ENCODE results near the gene CDKAL1. TPM values are rescaled to one million over a fixed set of nuclear protein-coding genes. Genes with fewer than 3 reads are reported as not detected.

CDKAL1 gene
- total and polyA plus RNA-seq, 2 of the 8 experiments (the other 6 are each of a cell fraction or from before 2014, with no cell fraction given) = 8.4 to 24.6 TPM

- FAIRE-seq (no peak), DNase-seq (ENCODE audit: low read depth in 1 of 2, low spot score in 2 of 2) (no peak)
- no peaks in the 10 kb centered on the region for H3K79me1 ChIP-seq (ENCODE audit: low read depth, low read length)
- no peak overlapping the region for H4K5ac ChIP-seq (ENCODE audit: insufficient read length, low read depth, low read length)
- no peak overlapping the region for H3K14ac ChIP-seq (ENCODE audit: insufficient read length)
- H3K4ac ChIP-seq (replicated peaks; ENCODE audit: insufficient read length, low read depth, low read length) = no peak overlapping the region
- H3K27ac ChIP-seq (ENCODE audit: low read depth, low read length) = no peak overlapping the region
- H3K23ac ChIP-seq (ENCODE audit: insufficient read length) = no peak overlapping the region
- ChIA-PET CTCF (ENCODE audit: partially characterized antibody) (interaction anchor here (0.6 kb wide), 1 partner anchor 897 kb away, joined by 4 read pairs; no protein-coding TSS in a partner anchor), POLR2A (ENCODE audit: partially characterized antibody) (no interaction called here)
- WGBS, 2 experiments (ENCODE audit: extremely low coverage in 1 of 2, insufficient coverage in 1 of 2, insufficient read length in 1 of 2, insufficient replicate concordance in 2 of 2, low coverage in 1 of 2, low lambda C conversion rate in 2 of 2, missing lambda C conversion rate in 1 of 2) = 81% methylated on average over 2 of the region's 2 CpGs; no CpG with 5 or more reads in 1 of the 2 experiments
- H3K9ac ChIP-seq (replicated peaks in 1 of 4; ENCODE audit: extremely low read depth in 1 of 4, low read depth in 3 of 4, low read length in 3 of 4) = no peak overlapping the region
- H3K9me3 ChIP-seq (ENCODE audit: insufficient read depth in 2 of 2, low read depth in 1 of 2, low read length in 1 of 2) = no peaks in the 10 kb centered on the region
- no peak overlapping the region for H4K8ac ChIP-seq (ENCODE audit: extremely low read depth, insufficient read depth, low read length)
- no peak overlapping the region for H2BK15ac ChIP-seq (ENCODE audit: low read length)
- H2BK12ac ChIP-seq (ENCODE audit: low read depth, low read length) = no peak overlapping the region
- H4K91ac ChIP-seq (replicated peaks; ENCODE audit: insufficient read length, low read length) = no peak overlapping the region
- H3K4me3 ChIP-seq (ENCODE audit: extremely low read depth in 1 of 4, insufficient read depth in 2 of 4, low read depth in 3 of 4, low read length in 4 of 4) = no peak overlapping the region
- H3K23me2 ChIP-seq (ENCODE audit: low read depth, low read length) = no peaks in the 10 kb centered on the region
- no peak overlapping the region for H2BK120ac ChIP-seq (replicated peaks; ENCODE audit: low read depth, low read length)
- H3K4me2 ChIP-seq (ENCODE audit: insufficient read depth in 1 of 2, low read depth in 2 of 2, low read length in 2 of 2) = no peak overlapping the region
- no peak overlapping the region for H2BK5ac ChIP-seq (ENCODE audit: low read depth, low read length)
- peaks cover 0 to 2% of the 10 kb centered on the region in 2 experiments; a peak in 1 of 4 replicates for H3K79me2 ChIP-seq (ENCODE audit: control insufficient read depth in 1 of 2, insufficient read depth in 2 of 2, low read length in 2 of 2)
- H3K27me3 ChIP-seq (replicated peaks in 1 of 4; ENCODE audit: control insufficient read depth in 3 of 4, extremely low read depth in 1 of 4, insufficient read depth in 3 of 4, low read length in 3 of 4) = no peaks in the 10 kb centered on the region
- no peak overlapping the region for H2AFZ ChIP-seq (ENCODE audit: low read length)
- H3K56ac ChIP-seq (replicated peaks; ENCODE audit: insufficient read length, low read depth, low read length) = no peak overlapping the region
- no peaks in the 10 kb centered on the region for H4K20me1 ChIP-seq (replicated peaks in 1 of 2; ENCODE audit: control insufficient read depth in 1 of 2, insufficient read depth in 2 of 2, low read length in 2 of 2)
- no peak overlapping the region for H3K18ac ChIP-seq (ENCODE audit: extremely low read depth, low read length)
- H3K4me1 ChIP-seq (replicated peaks in 1 of 4; ENCODE audit: control insufficient read depth in 3 of 4, insufficient read depth in 4 of 4, low read length in 3 of 4) = peaks cover 0 to 2% (median 0%) of the 10 kb centered on the region in 4 experiments; a peak in 1 of 7 replicates
- H2BK20ac ChIP-seq (ENCODE audit: low read length) = no peak overlapping the region
- no peaks in the 10 kb centered on the region for H3K36me3 ChIP-seq (ENCODE audit: control insufficient read depth in 2 of 4, insufficient read depth in 4 of 4, low read length in 3 of 4)
- no peak overlapping the region for H2AK5ac ChIP-seq (ENCODE audit: low read depth, low read length)
- no peak for TF ChIP-seq JUN (IDR thresholded peaks at IDR 0.05; ENCODE audit: low read depth, low read length)
- TF ChIP-seq BRCA1 (IDR thresholded peaks at IDR 0.05; ENCODE audit: low read depth, low read length) = no peak
- TF ChIP-seq RBBP5 (IDR thresholded peaks at IDR 0.05; ENCODE audit: borderline replicate concordance, low read depth, low read length) = no peak
- TF ChIP-seq SP1 (IDR thresholded peaks at IDR 0.05; ENCODE audit: low read depth, low read length) = no peak
- TF ChIP-seq TEAD4 (IDR thresholded peaks at IDR 0.05; ENCODE audit: low read depth, low read length) = no peak
- no peak for TF ChIP-seq CBX8 (IDR thresholded peaks at IDR 0.05; ENCODE audit: borderline replicate concordance, low read depth, low read length)
- no peak for TF ChIP-seq PHF8 (conservative IDR thresholded peaks at IDR 0.05; ENCODE audit: low read depth, low read length)
- no peak for TF ChIP-seq GTF2F1 (IDR thresholded peaks at IDR 0.05; ENCODE audit: borderline replicate concordance, low read depth, low read length)
- no peak for TF ChIP-seq POU5F1 (IDR thresholded peaks at IDR 0.05; ENCODE audit: low read depth, low read length)
Observed at GRCh38 chr6:20620043-20620442, 85.8 kb downstream of the CDKAL1 start.

Data from H1 (cell line).